ENCODE results near the gene MSMO1.

DNA sequence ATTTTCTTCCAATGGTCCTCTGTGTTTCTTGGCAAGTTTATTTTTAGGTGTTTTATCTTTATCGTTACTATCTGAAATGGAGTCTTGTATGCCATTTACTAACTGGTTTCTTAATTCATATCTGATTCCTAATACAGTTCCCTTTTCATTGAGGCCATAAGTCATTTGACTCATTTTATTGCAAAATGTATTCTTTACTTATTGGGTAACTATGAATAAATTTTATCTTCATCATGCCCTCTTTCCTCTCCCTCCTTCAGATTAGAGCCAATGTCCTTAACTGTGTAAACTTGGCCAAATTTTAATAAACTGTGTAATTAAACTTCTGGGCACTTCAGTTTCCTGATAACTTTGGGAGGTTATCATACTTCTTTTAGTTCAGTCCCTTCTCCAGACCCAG is 19.3 kb upstream of the MSMO1 start:
- no peak for TF ChIP-seq POLR2A (IDR thresholded peaks at IDR 0.05; ENCODE audit: low read depth, low read length)
- TF ChIP-seq CTCF (IDR thresholded peaks at IDR 0.05; ENCODE audit: extremely low read depth in 1 of 2, insufficient read depth in 1 of 2, low read depth in 1 of 2, low read length in 2 of 2), result no peak
- no peak for TF ChIP-seq MYC (IDR thresholded peaks at IDR 0.05; ENCODE audit: low read depth, low read length)
- no peak for TF ChIP-seq EZH2 (IDR thresholded peaks at IDR 0.05; ENCODE audit: borderline replicate concordance, low read depth, low read length, severe bottlenecking)
- TF ChIP-seq POLR2AphosphoS5 (IDR thresholded peaks at IDR 0.05; ENCODE audit: insufficient read depth, low read depth, low read length), result no peak
- no peak for TF ChIP-seq FOS (IDR thresholded peaks at IDR 0.05; ENCODE audit: borderline replicate concordance, insufficient read depth, low read length)

All from endothelial cell of umbilical vein (primary cell).